Measurements from ENCODE around the gene TECPR2. TPM values are rescaled to one million over a fixed set of nuclear protein-coding genes. Genes with fewer than 3 reads are reported as not detected.

The TECPR2 gene
- total RNA-seq, 1 donor from 2014 or later = 27.0 TPM

GRCh38 chr14:102509746-102510615, 147.2 kb downstream of the TECPR2 start, which contains the start of gene ANKRD9:
Gene ANKRD9, minus strand, starts transcription at chr14:102509776. Its CDS starts 1,887 bp downstream, at chr14:102507889.
- Mint-ChIP-seq H3K36me3 (ENCODE audit: low read depth) (peaks cover 3% of the 10 kb centered on the region), H3K9me3 (no peaks in the 10 kb centered on the region), H3K4me1 (peaks cover 36% of the 10 kb centered on the region), H3K4me3 (peak within 1 kb of the TSS; percentile 90), H3K27me3 (ENCODE audit: low read depth) (no peaks in the 10 kb centered on the region), H3K27ac (ENCODE audit: unreplicated experiment) (peak within 1 kb of the TSS; percentile 50)
- TF ChIP-seq CTCF (conservative IDR thresholded peaks at IDR 0.05) = no peak
- DNase-seq (ENCODE audit: low read depth, low spot score) = peak; percentile 94

GRCh38 chr14:102510616-102511520, 148.1 kb downstream of the TECPR2 start:
- no peaks in the 10 kb centered on the region for H3K27me3 Mint-ChIP-seq (ENCODE audit: low read depth)
- H3K27ac Mint-ChIP-seq (ENCODE audit: unreplicated experiment) = peak overlapping the region; percentile 57
- H3K4me3 Mint-ChIP-seq = peak overlapping the region; percentile 87
- peaks cover 3% of the 10 kb centered on the region for H3K36me3 Mint-ChIP-seq (ENCODE audit: low read depth)
- H3K9me3 Mint-ChIP-seq = no peaks in the 10 kb centered on the region
- DNase-seq (ENCODE audit: low read depth, low spot score) = peak; percentile 59
- TF ChIP-seq CTCF (conservative IDR thresholded peaks at IDR 0.05) = no peak
- H3K4me1 Mint-ChIP-seq = peaks cover 36% of the 10 kb centered on the region

GRCh38 chr14:102511538-102511937, 148.8 kb downstream of the TECPR2 start:
- peaks cover 3% of the 10 kb centered on the region for H3K36me3 Mint-ChIP-seq (ENCODE audit: low read depth)
- no peak for TF ChIP-seq CTCF (conservative IDR thresholded peaks at IDR 0.05)
- peaks cover 41% of the 10 kb centered on the region for H3K4me1 Mint-ChIP-seq
- H3K27me3 Mint-ChIP-seq (ENCODE audit: low read depth) = no peaks in the 10 kb centered on the region
- H3K4me3 Mint-ChIP-seq = peak overlapping the region; percentile 87
- no peak for DNase-seq (ENCODE audit: low read depth, low spot score)
- no peaks in the 10 kb centered on the region for H3K9me3 Mint-ChIP-seq
- no peak overlapping the region for H3K27ac Mint-ChIP-seq (ENCODE audit: unreplicated experiment)

- Mint-ChIP-seq H3K4me3 (peak overlapping the region; percentile 81), H3K27me3 (ENCODE audit: low read depth) (no peaks in the 10 kb centered on the region), H3K36me3 (ENCODE audit: low read depth) (peaks cover 3% of the 10 kb centered on the region), H3K27ac (ENCODE audit: unreplicated experiment) (no peak overlapping the region), H3K4me1 (peaks cover 40% of the 10 kb centered on the region), H3K9me3 (no peaks in the 10 kb centered on the region)
- TF ChIP-seq CTCF (conservative IDR thresholded peaks at IDR 0.05) = no peak
- no peak for DNase-seq (ENCODE audit: low read depth, low spot score)
These were observed 150.1 kb downstream of the TECPR2 start for GRCh38 chr14:102512793-102513300.
